OCI-LY3 (cell line): Measurements from ENCODE around the gene SLC25A18.

Experiments
- EZH2phosphoT487 ChIP-seq: fragments of 200-600 bp; shearing (Covaris generic); IDR thresholded peaks from 2 replicates; pipeline ENCODE4 v1.6.1; 2018; ENCODE audit warnings: antibody characterized with exemption, mixed run types, low read depth
- TF ChIP-seq, protein P1 (sequence below): fragments of 200-600, 300-600 bp; sonication (generic); IDR thresholded peaks from 2 replicates; pipeline ENCODE4 v1.5.1; 2014; ENCODE audit warnings: antibody characterized with exemption, low read length, low read depth

DNA sequence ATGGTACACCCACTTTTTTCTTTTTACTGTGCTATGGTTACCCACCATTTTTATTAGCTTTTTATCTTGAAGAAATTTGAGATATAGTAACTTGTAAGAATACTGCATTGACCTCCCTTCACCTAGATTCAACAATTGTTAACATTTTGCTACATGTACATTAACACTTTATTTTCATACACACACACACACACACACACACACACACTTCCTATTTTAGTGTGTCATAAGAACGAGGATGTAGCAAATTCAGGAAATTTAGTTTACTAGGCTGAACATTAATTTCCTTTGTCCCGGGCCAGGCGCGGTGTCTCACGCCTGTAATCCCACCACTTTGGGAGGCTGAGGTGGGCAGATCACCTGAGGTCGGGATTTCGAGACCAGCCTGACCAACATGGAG is 66.3 kb downstream of the SLC25A18 start:
- no peak for TF ChIP-seq EZH2phosphoT487
- TF ChIP-seq, protein P1, sequence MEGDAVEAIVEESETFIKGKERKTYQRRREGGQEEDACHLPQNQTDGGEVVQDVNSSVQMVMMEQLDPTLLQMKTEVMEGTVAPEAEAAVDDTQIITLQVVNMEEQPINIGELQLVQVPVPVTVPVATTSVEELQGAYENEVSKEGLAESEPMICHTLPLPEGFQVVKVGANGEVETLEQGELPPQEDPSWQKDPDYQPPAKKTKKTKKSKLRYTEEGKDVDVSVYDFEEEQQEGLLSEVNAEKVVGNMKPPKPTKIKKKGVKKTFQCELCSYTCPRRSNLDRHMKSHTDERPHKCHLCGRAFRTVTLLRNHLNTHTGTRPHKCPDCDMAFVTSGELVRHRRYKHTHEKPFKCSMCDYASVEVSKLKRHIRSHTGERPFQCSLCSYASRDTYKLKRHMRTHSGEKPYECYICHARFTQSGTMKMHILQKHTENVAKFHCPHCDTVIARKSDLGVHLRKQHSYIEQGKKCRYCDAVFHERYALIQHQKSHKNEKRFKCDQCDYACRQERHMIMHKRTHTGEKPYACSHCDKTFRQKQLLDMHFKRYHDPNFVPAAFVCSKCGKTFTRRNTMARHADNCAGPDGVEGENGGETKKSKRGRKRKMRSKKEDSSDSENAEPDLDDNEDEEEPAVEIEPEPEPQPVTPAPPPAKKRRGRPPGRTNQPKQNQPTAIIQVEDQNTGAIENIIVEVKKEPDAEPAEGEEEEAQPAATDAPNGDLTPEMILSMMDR: no peak
